ENCODE results near the gene CPEB4.

- no peak for TF ChIP-seq POLR2AphosphoS5 (IDR thresholded peaks at IDR 0.05; ENCODE audit: borderline replicate concordance, low read depth, low read length)
- no peak for TF ChIP-seq EZH2 (IDR thresholded peaks at IDR 0.05)
- TF ChIP-seq FOXP2 (optimal IDR thresholded peaks at IDR 0.05; ENCODE audit: control extremely low read depth, extremely low read length, insufficient read depth): no peak
These were observed 31.3 kb downstream of the CPEB4 start for GRCh38 chr5:173919443-173919842.
